Measurements from ENCODE around the gene NUDCD2. TPM values are rescaled to one million over a fixed set of nuclear protein-coding genes. Genes with fewer than 3 reads are reported as not detected.

NUDCD2 gene
- total and polyA plus RNA-seq, 9 of the 15 experiments (the other 6 are each of a cell fraction or from before 2014, with no cell fraction given): 14.6 to 76.9 (median 32.5) TPM

- TF ChIP-seq TFAP4 (CRISPR knock-in tag; IDR thresholded peaks at IDR 0.05; ENCODE audit: borderline replicate concordance): peak; percentile 56; the same call in 1 of the 2 replicates
- no peak for TF ChIP-seq STAT5B (CRISPR knock-in tag; IDR thresholded peaks at IDR 0.05)
- TF ChIP-seq SMAD3 (CRISPR knock-in tag; conservative IDR thresholded peaks at IDR 0.05): no peak
- TF ChIP-seq SFPQ (IDR thresholded peaks at IDR 0.05; ENCODE audit: low read depth, low read length): no peak
- TF ChIP-seq ZNF586 (CRISPR knock-in tag; conservative IDR thresholded peaks at IDR 0.05): no peak
- TF ChIP-seq KLF16 (IDR thresholded peaks at IDR 0.05): peak; percentile 35; the same call in 1 of the 2 replicates
- no peak for TF ChIP-seq DLX4 (CRISPR knock-in tag; IDR thresholded peaks at IDR 0.05)
- TF ChIP-seq IRF1 (CRISPR knock-in tag; IDR thresholded peaks at IDR 0.05; ENCODE audit: borderline replicate concordance): no peak; the same call in 1 of the 2 replicates
- TF ChIP-seq ZNF316 (IDR thresholded peaks at IDR 0.05): 0 out of 2 replicates have a peak, but pooled peaks have one; percentile 15
- peak; percentile 80 for TF ChIP-seq ASH1L (IDR thresholded peaks at IDR 0.05; ENCODE audit: borderline replicate concordance, low read depth, partially characterized antibody)
- TF ChIP-seq GTF2F1 (IDR thresholded peaks at IDR 0.05; ENCODE audit: low read depth, low read length): peak; percentile 57; the same call in 1 of the 2 replicates
- peak; percentile 73 for TF ChIP-seq RB1 (IDR thresholded peaks at IDR 0.05; ENCODE audit: low read depth)
- no peak for TF ChIP-seq ZNF551 (CRISPR knock-in tag; IDR thresholded peaks at IDR 0.05)
- TF ChIP-seq FIP1L1 (IDR thresholded peaks at IDR 0.05; ENCODE audit: low read depth, low read length, poor library complexity, severe bottlenecking): peak; percentile 25
- TF ChIP-seq POLR2AphosphoS2 (IDR thresholded peaks at IDR 0.05; ENCODE audit: low read length): peak; percentile 4; the same call in 1 of the 2 replicates
- no peak for TF ChIP-seq SNRNP70 (optimal IDR thresholded peaks at IDR 0.05; ENCODE audit: low read depth, low read length)
- TF ChIP-seq SIRT6 (IDR thresholded peaks at IDR 0.05; ENCODE audit: low read depth, low read length): no peak
- TF ChIP-seq ZNF384 (IDR thresholded peaks at IDR 0.05; ENCODE audit: low read depth, low read length): no peak
- no peak for TF ChIP-seq ZNF311 (CRISPR knock-in tag; IDR thresholded peaks at IDR 0.05)
- TF ChIP-seq NR0B1 (IDR thresholded peaks at IDR 0.05; ENCODE audit: partially characterized antibody): no peak
- TF ChIP-seq SMARCB1 (IDR thresholded peaks at IDR 0.05; ENCODE audit: insufficient read length, low read depth): no peak
- no peak for TF ChIP-seq JUN (IDR thresholded peaks at IDR 0.05; ENCODE audit: borderline replicate concordance, low read depth, low read length)
- TF ChIP-seq JUN (CRISPR knock-in tag; IDR thresholded peaks at IDR 0.05; ENCODE audit: borderline replicate concordance): no peak
- TF ChIP-seq FOXP1 (CRISPR knock-in tag; IDR thresholded peaks at IDR 0.05): peak; percentile 90
Measured at GRCh38 chr5:163459819-163460561, at the start of gene NUDCD2 (continued).

Data from K562 (cell line).